H9 (cell line): ENCODE measurements around the gene IGFBP5. TPM values are rescaled to one million over a fixed set of nuclear protein-coding genes. Genes with fewer than 3 reads are reported as not detected.

Source experiments
- DNase-seq: peaks from one replicate; pipeline ENCODE4 v3.0.0-alpha.2; 2017
- H2AFZ ChIP-seq: one replicate; pipeline ENCODE4 v1.6.1; 2013; ENCODE audit warnings: mild to moderate bottlenecking, low read length, control low read depth, moderate library complexity
- H2AK5ac ChIP-seq: 2 replicates; pipeline ENCODE4 v1.6.1; 2013; ENCODE audit warnings: low read length, control low read depth, mixed read lengths; ENCODE audit not compliant: insufficient read length
- H2BK120ac ChIP-seq: one replicate; pipeline ENCODE4 v1.6.1; 2013; ENCODE audit warnings: low read depth, mild to moderate bottlenecking, low read length, control low read depth, inconsistent platforms; ENCODE audit not compliant: poor library complexity, severe bottlenecking
- H2BK12ac ChIP-seq: 2 replicates; pipeline ENCODE4 v1.6.1; 2013; ENCODE audit warnings: low read length, control low read depth, mixed read lengths, low read depth; ENCODE audit not compliant: insufficient read length
- H2BK15ac ChIP-seq: 2 replicates; pipeline ENCODE4 v1.6.1; 2013; ENCODE audit warnings: low read depth, low read length, control low read depth
- H2BK20ac ChIP-seq: one replicate; pipeline ENCODE4 v1.6.1; 2013; ENCODE audit warnings: low read depth, mild to moderate bottlenecking, low read length, control low read depth, inconsistent platforms; ENCODE audit not compliant: poor library complexity, severe bottlenecking
- H2BK5ac ChIP-seq: 2 replicates; pipeline ENCODE4 v1.6.1; 2013; ENCODE audit warnings: low read length, control low read depth, mixed read lengths; ENCODE audit not compliant: insufficient read length
- H3K14ac ChIP-seq: 2 replicates; pipeline ENCODE4 v1.6.1; 2013; ENCODE audit warnings: low read length, control low read depth; ENCODE audit not compliant: insufficient read depth
- H3K18ac ChIP-seq: 2 replicates; pipeline ENCODE4 v1.6.1; 2013; ENCODE audit warnings: low read depth, mild to moderate bottlenecking, mixed read lengths, low read length, control low read depth; ENCODE audit not compliant: insufficient read length
- H3K23ac ChIP-seq: 2 replicates; pipeline ENCODE4 v1.6.1; 2013; ENCODE audit warnings: low read length, control low read depth, mixed read lengths, low read depth; ENCODE audit not compliant: insufficient read length
- H3K23me2 ChIP-seq: 2 replicates; pipeline ENCODE4 v1.6.1; 2013; ENCODE audit warnings: low read depth, mild to moderate bottlenecking, mixed read lengths, low read length, control low read depth; ENCODE audit not compliant: insufficient read length, poor library complexity, severe bottlenecking
- H3K27ac ChIP-seq: 2 replicates; pipeline ENCODE4 v1.5.1; 2013; ENCODE audit warnings: low read length, control low read depth, mixed read lengths, low read depth; ENCODE audit not compliant: insufficient read length
- H3K27me3 ChIP-seq: 2 replicates; pipeline ENCODE4 v1.6.1; 2013; ENCODE audit warnings: low read length, control low read depth, inconsistent platforms; ENCODE audit not compliant: insufficient read depth
- H3K4ac ChIP-seq: 2 replicates; pipeline ENCODE4 v1.6.1; 2013; ENCODE audit warnings: low read depth, mild to moderate bottlenecking, control low read depth, inconsistent platforms, low read length, moderate library complexity
- H3K4me1 ChIP-seq: 2 replicates; pipeline ENCODE4 v1.6.1; 2013; ENCODE audit warnings: low read length, control low read depth, inconsistent platforms; ENCODE audit not compliant: insufficient read depth
- H3K4me2 ChIP-seq: 2 replicates; pipeline ENCODE4 v1.6.1; 2013; ENCODE audit warnings: low read length, control low read depth, mixed read lengths; ENCODE audit not compliant: insufficient read length, insufficient read depth
- H3K56ac ChIP-seq: 2 replicates; pipeline ENCODE4 v1.6.1; 2013; ENCODE audit warnings: low read depth, mild to moderate bottlenecking, mixed read lengths, low read length, control low read depth; ENCODE audit not compliant: insufficient read length
- H3K79me1 ChIP-seq: 2 replicates; pipeline ENCODE4 v1.6.1; 2013; ENCODE audit warnings: low read depth, mild to moderate bottlenecking, moderate library complexity, low read length, control low read depth, inconsistent platforms; ENCODE audit not compliant: insufficient read depth, poor library complexity, severe bottlenecking
- H3K79me2 ChIP-seq: 2 replicates; pipeline ENCODE4 v1.6.1; 2013; ENCODE audit warnings: low read length, control low read depth, inconsistent platforms; ENCODE audit not compliant: insufficient read depth
- H3K9ac ChIP-seq: 2 replicates; pipeline ENCODE4 v1.6.1; 2013; ENCODE audit warnings: low read length, control low read depth, mixed read lengths; ENCODE audit not compliant: insufficient read length; ENCODE audit errors: extremely low read depth
- H3K9me3 ChIP-seq: one replicate; pipeline ENCODE4 v1.6.1; 2013; ENCODE audit warnings: low read depth, low read length, inconsistent platforms; ENCODE audit not compliant: control insufficient read depth
- H3T11ph ChIP-seq: one replicate; pipeline ENCODE4 v1.6.1; 2013; ENCODE audit warnings: mild to moderate bottlenecking, low read length, control low read depth, inconsistent platforms
- H4K20me1 ChIP-seq: one replicate; pipeline ENCODE4 v1.6.1; 2013; ENCODE audit not compliant: control insufficient read depth, insufficient read length, insufficient read depth
- H4K5ac ChIP-seq: 2 replicates; pipeline ENCODE4 v1.6.1; 2013; ENCODE audit warnings: low read depth, mild to moderate bottlenecking, mixed read lengths, low read length, control low read depth; ENCODE audit not compliant: insufficient read length
- H4K8ac ChIP-seq: replicated peaks from 2 replicates; pipeline ENCODE4 v1.6.1; 2013; ENCODE audit warnings: low read length, control low read depth, mixed read lengths, low read depth; ENCODE audit not compliant: insufficient read length
- H4K91ac ChIP-seq: 2 replicates; pipeline ENCODE4 v1.6.1; 2013; ENCODE audit warnings: low read depth, mild to moderate bottlenecking, moderate library complexity, mixed read lengths, low read length, control low read depth; ENCODE audit not compliant: insufficient read length
- H3K27ac Mint-ChIP-seq, 3 experiments: 2 replicates in 2 of 3; 3 replicates in 1 of 3; pipeline ENCODE4 v1.8.0; 2020 to 2021; ENCODE audit warnings: mixed read lengths in 3 of 3, mild to moderate bottlenecking in 1 of 3, moderate library complexity in 1 of 3
- H3K27me3 Mint-ChIP-seq: 2 replicates; pipeline ENCODE4 v1.8.0; 2021; ENCODE audit warnings: low read depth, mild to moderate bottlenecking, moderate library complexity, mixed read lengths
- H3K36me3 Mint-ChIP-seq, 3 experiments: 2 replicates in 2 of 3; 3 replicates in 1 of 3; pipeline ENCODE4 v1.8.0; 2020 to 2021; ENCODE audit warnings: low read depth in 3 of 3, mixed read lengths in 3 of 3; ENCODE audit not compliant: insufficient read depth in 1 of 3
- H3K4me1 Mint-ChIP-seq, 2 experiments: 2 replicates each; pipeline ENCODE4 v1.8.0; 2020; ENCODE audit warnings: mixed read lengths in 2 of 2
- H3K4me3 Mint-ChIP-seq, 2 experiments: 2 replicates in 1 of 2; 3 replicates in 1 of 2; pipeline ENCODE4 v1.8.0; 2020 to 2021; ENCODE audit warnings: mild to moderate bottlenecking in 2 of 2, mixed read lengths in 2 of 2, moderate library complexity in 1 of 2
- H3K9me3 Mint-ChIP-seq, 2 experiments: 2 replicates in 1 of 2; 3 replicates in 1 of 2; pipeline ENCODE4 v1.8.0; 2020; ENCODE audit warnings: mild to moderate bottlenecking in 2 of 2, mixed read lengths in 2 of 2, moderate library complexity in 1 of 2
- WGBS: extraction: QIAGEN DNeasy Blood & Tissue Kit; methylation state at CpG from one replicate; pipeline ENCODE4 v1.1.7; 2013; ENCODE audit warnings: missing lambda C conversion rate, low lambda C conversion rate, mixed read lengths; ENCODE audit not compliant: insufficient read length; ENCODE audit errors: extremely low coverage; 5-methylcytosine and 5-hydroxymethylcytosine counted together
- total RNA-seq: library from RNA; stranded (reverse); gene quantifications from 2 replicates; pipeline ENCODE4 v1.2.1, GENCODE V29; 2021
- TF ChIP-seq, protein P1 (sequence below): fragments of 200-600 bp; sonication (generic); conservative IDR thresholded peaks from 3 replicates; pipeline ENCODE4 v1.8.0; 2021; ENCODE audit warnings: antibody characterized with exemption, mild to moderate bottlenecking

Gene IGFBP5
- total RNA-seq, 1 experiment from 2014 or later, result 0.90 TPM

DNA sequence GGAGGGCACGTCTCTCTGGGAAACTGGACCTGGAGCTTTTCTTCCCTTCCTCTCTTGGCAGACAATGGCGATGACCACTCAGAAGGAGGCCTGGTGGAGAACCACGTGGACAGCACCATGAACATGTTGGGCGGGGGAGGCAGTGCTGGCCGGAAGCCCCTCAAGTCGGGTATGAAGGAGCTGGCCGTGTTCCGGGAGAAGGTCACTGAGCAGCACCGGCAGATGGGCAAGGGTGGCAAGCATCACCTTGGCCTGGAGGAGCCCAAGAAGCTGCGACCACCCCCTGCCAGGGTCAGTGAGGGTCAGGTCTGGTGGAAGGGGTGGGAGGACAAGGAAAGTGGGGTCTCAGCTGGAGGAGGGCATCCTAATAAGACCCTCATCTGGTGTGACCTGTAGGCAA lies 34.9 kb downstream of the IGFBP5 start:
- no peak overlapping the region for H3K4me2 ChIP-seq
- H3K9me3 ChIP-seq, result no peaks in the 10 kb centered on the region
- H3K23me2 ChIP-seq, result no peaks in the 10 kb centered on the region
- no peak overlapping the region for H3T11ph ChIP-seq
- no peaks in the 10 kb centered on the region for H3K27me3 Mint-ChIP-seq
- H3K79me2 ChIP-seq, result peaks cover 4% of the 10 kb centered on the region; the same call in 1 of the 2 replicates
- peaks cover 24 to 37% of the 10 kb centered on the region in 2 experiments for H3K4me1 Mint-ChIP-seq
- H3K14ac ChIP-seq, result no peak overlapping the region
- H3K23ac ChIP-seq, result no peak overlapping the region
- H2BK5ac ChIP-seq, result no peak overlapping the region
- TF ChIP-seq, protein P1, sequence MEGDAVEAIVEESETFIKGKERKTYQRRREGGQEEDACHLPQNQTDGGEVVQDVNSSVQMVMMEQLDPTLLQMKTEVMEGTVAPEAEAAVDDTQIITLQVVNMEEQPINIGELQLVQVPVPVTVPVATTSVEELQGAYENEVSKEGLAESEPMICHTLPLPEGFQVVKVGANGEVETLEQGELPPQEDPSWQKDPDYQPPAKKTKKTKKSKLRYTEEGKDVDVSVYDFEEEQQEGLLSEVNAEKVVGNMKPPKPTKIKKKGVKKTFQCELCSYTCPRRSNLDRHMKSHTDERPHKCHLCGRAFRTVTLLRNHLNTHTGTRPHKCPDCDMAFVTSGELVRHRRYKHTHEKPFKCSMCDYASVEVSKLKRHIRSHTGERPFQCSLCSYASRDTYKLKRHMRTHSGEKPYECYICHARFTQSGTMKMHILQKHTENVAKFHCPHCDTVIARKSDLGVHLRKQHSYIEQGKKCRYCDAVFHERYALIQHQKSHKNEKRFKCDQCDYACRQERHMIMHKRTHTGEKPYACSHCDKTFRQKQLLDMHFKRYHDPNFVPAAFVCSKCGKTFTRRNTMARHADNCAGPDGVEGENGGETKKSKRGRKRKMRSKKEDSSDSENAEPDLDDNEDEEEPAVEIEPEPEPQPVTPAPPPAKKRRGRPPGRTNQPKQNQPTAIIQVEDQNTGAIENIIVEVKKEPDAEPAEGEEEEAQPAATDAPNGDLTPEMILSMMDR, result no peak
- H3K36me3 Mint-ChIP-seq, result peaks cover 38 to 73% (median 63%) of the 10 kb centered on the region in 3 experiments
- DNase-seq, result no peak
- no peak overlapping the region for H2BK120ac ChIP-seq
- no CpG with 5 or more reads among the region's 10 CpGs for WGBS
- no peaks in the 10 kb centered on the region for H3K27me3 ChIP-seq
- H3K4me3 Mint-ChIP-seq, result no peak overlapping the region
- H4K91ac ChIP-seq, result no peak overlapping the region
- H3K18ac ChIP-seq, result no peak overlapping the region
- H2BK15ac ChIP-seq, result no peak overlapping the region
- H3K27ac ChIP-seq, result no peak overlapping the region
- no peak overlapping the region for H4K5ac ChIP-seq
- no peak overlapping the region for H2AFZ ChIP-seq
- H4K20me1 ChIP-seq, result no peaks in the 10 kb centered on the region
- H3K9ac ChIP-seq, result no peak overlapping the region
- H2BK12ac ChIP-seq, result no peak overlapping the region
- no peak overlapping the region for H3K4ac ChIP-seq
- no peak overlapping the region for H4K8ac ChIP-seq
- H3K4me1 ChIP-seq, result peaks cover 3% of the 10 kb centered on the region; the same call in 1 of the 2 replicates
- H2BK20ac ChIP-seq, result no peak overlapping the region
- H3K27ac Mint-ChIP-seq, result no peak overlapping the region; a peak in 1 of 7 replicates
- H3K9me3 Mint-ChIP-seq, result no peaks in the 10 kb centered on the region
- no peak overlapping the region for H3K56ac ChIP-seq
- H3K79me1 ChIP-seq, result no peaks in the 10 kb centered on the region
- H2AK5ac ChIP-seq, result no peak overlapping the region
